ENCODE data around the gene TAF11L9. TPM values are rescaled to one million over a fixed set of nuclear protein-coding genes. Genes with fewer than 3 reads are reported as not detected.
"Not testable (repeated sequence)": the region's sequence is repeated elsewhere in the genome, so short reads cannot be mapped to it uniquely, and the experiment has no call there.

Gene TAF11L9
- total RNA-seq, 1 donor from 2014 or later, result not detected

- Histone ChIP-seq H3K9me3 (ENCODE audit: low read depth) (no peaks in the 10 kb centered on the region), H3K27ac (no peak overlapping the region), H3K27me3 (no peaks in the 10 kb centered on the region), H2AFZ (replicated peaks) (no peak overlapping the region), H3K79me2 (ENCODE audit: low read depth) (no peaks in the 10 kb centered on the region), H3K9ac (no peak overlapping the region), H3K4me2 (no peak overlapping the region), H4K20me1 (ENCODE audit: low read depth) (no peaks in the 10 kb centered on the region), H3K36me3 (no peaks in the 10 kb centered on the region), H3K4me3 (no peak overlapping the region), H3F3A (ENCODE audit: low read depth) (no peaks in the 10 kb centered on the region), H3K4me1 (no peaks in the 10 kb centered on the region)
- Mint-ChIP-seq H3K4me3 (no peak overlapping the region), H3K4me1 (no peaks in the 10 kb centered on the region), H3K27me3 (ENCODE audit: insufficient read depth, low read depth) (no peaks in the 10 kb centered on the region), H3K36me3 (no peaks in the 10 kb centered on the region), H3K27ac (no peak overlapping the region), H3K9me3 (no peaks in the 10 kb centered on the region)
- DNase-seq (ENCODE audit: low spot score), result no peak
- no peak for TF ChIP-seq EZH2phosphoT487 (IDR thresholded peaks at IDR 0.05)
- no peak for TF ChIP-seq EZH2 (IDR thresholded peaks at IDR 0.05)
- TF ChIP-seq, protein P1, sequence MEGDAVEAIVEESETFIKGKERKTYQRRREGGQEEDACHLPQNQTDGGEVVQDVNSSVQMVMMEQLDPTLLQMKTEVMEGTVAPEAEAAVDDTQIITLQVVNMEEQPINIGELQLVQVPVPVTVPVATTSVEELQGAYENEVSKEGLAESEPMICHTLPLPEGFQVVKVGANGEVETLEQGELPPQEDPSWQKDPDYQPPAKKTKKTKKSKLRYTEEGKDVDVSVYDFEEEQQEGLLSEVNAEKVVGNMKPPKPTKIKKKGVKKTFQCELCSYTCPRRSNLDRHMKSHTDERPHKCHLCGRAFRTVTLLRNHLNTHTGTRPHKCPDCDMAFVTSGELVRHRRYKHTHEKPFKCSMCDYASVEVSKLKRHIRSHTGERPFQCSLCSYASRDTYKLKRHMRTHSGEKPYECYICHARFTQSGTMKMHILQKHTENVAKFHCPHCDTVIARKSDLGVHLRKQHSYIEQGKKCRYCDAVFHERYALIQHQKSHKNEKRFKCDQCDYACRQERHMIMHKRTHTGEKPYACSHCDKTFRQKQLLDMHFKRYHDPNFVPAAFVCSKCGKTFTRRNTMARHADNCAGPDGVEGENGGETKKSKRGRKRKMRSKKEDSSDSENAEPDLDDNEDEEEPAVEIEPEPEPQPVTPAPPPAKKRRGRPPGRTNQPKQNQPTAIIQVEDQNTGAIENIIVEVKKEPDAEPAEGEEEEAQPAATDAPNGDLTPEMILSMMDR (IDR thresholded peaks at IDR 0.05), result no peak
These were observed 10.8 kb upstream of the TAF11L9 start for GRCh38 chr5:17604951-17605350.

DNA sequence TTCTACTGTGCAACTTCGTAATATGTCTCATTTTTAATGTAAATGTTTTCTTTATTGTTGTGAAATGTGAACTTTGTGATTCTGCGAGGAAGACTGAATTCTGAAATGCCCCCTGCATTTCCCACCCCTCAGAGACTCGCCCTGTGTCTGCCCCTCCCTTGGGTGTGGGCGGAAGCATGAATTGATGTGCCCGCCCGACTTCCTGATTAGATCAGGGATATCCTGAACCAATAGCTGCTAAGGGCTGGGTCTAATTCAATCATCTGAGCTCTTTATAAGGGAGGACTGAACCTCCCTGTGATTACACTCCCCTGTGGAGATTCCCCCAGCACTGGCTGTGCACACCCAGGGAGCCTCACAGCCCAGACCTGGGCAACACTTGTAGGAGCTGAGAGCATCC is 9.7 kb upstream of the TAF11L9 start, which contains the start of gene TAF11L11:
Gene TAF11L11, plus strand, starts transcription at position 304 of the 400 bp plus-strand sequence.
- not testable (repeated sequence) for H3K4me1 ChIP-seq; H3K9ac ChIP-seq; H3K4me3 ChIP-seq; H3K27me3 ChIP-seq; H3K79me2 ChIP-seq (ENCODE audit: low read depth); H4K20me1 ChIP-seq (ENCODE audit: low read depth); H3K9me3 Mint-ChIP-seq; H3K4me3 Mint-ChIP-seq; H3K27ac Mint-ChIP-seq; H3K36me3 Mint-ChIP-seq; H3K4me2 ChIP-seq; H3K27ac ChIP-seq; H3K27me3 Mint-ChIP-seq (ENCODE audit: insufficient read depth, low read depth); H3K36me3 ChIP-seq; H3K4me1 Mint-ChIP-seq; H3K9me3 ChIP-seq (ENCODE audit: low read depth); DNase-seq (ENCODE audit: low spot score); H2AFZ ChIP-seq (replicated peaks); H3F3A ChIP-seq (ENCODE audit: low read depth)

DNA sequence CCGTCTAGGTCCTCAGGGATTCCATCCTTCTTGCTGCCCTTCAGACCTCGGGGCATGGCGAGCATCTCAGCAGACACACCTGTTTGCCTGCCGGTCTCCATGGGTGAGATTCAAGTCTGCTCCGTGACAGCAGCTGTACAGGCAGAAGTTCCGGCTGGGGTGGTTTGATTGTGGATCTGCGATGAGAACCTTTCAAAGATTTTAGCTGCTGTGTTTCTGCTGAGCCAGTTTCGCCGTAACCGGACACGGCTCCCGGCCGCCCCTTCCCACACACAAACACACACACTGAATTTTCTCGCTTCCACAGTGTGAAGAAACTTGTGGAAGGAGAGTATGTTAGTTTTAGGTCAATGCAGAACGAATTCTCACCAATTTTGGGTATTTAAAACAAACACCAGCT is 3.5 kb upstream of the TAF11L9 start, which contains the start of gene TAF11L10:
Gene TAF11L10, minus strand, starts transcription at position 101 of the 400 bp plus-strand sequence.
- H3K9me3 Mint-ChIP-seq; H3K36me3 Mint-ChIP-seq; H3K4me3 ChIP-seq; H3K27me3 ChIP-seq; H3K27me3 Mint-ChIP-seq (ENCODE audit: insufficient read depth, low read depth); H3K9ac ChIP-seq; DNase-seq (ENCODE audit: low spot score); H3K79me2 ChIP-seq (ENCODE audit: low read depth); H3K36me3 ChIP-seq; H3F3A ChIP-seq (ENCODE audit: low read depth); H3K27ac ChIP-seq; H4K20me1 ChIP-seq (ENCODE audit: low read depth); H3K9me3 ChIP-seq (ENCODE audit: low read depth); H3K4me2 ChIP-seq; H3K4me1 Mint-ChIP-seq; H3K27ac Mint-ChIP-seq; H3K4me3 Mint-ChIP-seq; H3K4me1 ChIP-seq; H2AFZ ChIP-seq (replicated peaks): not testable (repeated sequence)

DNA sequence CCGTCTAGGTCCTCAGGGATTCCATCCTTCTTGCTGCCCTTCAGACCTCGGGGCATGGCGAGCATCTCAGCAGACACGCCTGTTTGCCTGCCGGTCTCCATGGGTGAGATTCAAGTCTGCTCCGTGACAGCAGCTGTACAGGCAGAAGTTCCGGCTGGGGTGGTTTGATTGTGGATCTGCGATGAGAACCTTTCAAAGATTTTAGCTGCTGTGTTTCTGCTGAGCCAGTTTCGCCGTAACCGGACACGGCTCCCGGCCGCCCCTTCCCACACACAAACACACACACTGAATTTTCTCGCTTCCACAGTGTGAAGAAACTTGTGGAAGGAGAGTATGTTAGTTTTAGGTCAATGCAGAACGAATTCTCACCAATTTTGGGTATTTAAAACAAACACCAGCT is 3.3 kb downstream of the TAF11L9 start, which contains the start of gene TAF11L8:
Gene TAF11L8, minus strand, starts transcription at position 101 of the 400 bp plus-strand sequence.
- not testable (repeated sequence) for H3K4me1 Mint-ChIP-seq; H3K4me3 Mint-ChIP-seq; H4K20me1 ChIP-seq (ENCODE audit: low read depth); DNase-seq (ENCODE audit: low spot score); H3K27me3 ChIP-seq; H3K4me2 ChIP-seq; H3K36me3 Mint-ChIP-seq; H3K36me3 ChIP-seq; H3K9me3 ChIP-seq (ENCODE audit: low read depth); H3K27ac ChIP-seq; H3K27ac Mint-ChIP-seq; H3K27me3 Mint-ChIP-seq (ENCODE audit: insufficient read depth, low read depth); H3K4me1 ChIP-seq; H3K79me2 ChIP-seq (ENCODE audit: low read depth); H3F3A ChIP-seq (ENCODE audit: low read depth); H3K9me3 Mint-ChIP-seq; H2AFZ ChIP-seq (replicated peaks); H3K9ac ChIP-seq; H3K4me3 ChIP-seq

DNA sequence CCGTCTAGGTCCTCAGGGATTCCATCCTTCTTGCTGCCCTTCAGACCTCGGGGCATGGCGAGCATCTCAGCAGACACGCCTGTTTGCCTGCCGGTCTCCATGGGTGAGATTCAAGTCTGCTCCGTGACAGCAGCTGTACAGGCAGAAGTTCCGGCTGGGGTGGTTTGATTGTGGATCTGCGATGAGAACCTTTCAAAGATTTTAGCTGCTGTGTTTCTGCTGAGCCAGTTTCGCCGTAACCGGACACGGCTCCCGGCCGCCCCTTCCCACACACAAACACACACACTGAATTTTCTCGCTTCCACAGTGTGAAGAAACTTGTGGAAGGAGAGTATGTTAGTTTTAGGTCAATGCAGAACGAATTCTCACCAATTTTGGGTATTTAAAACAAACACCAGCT is 8.5 kb downstream of the TAF11L9 start, which contains the start of gene TAF11L7:
Gene TAF11L7, minus strand, starts transcription at position 101 of the 400 bp plus-strand sequence.
- not testable (repeated sequence) for H3K9me3 Mint-ChIP-seq

More for the DNA sequence above, 8.5 kb downstream of the TAF11L9 start, which contains the start of gene TAF11L7:
- H3F3A ChIP-seq (ENCODE audit: low read depth); DNase-seq (ENCODE audit: low spot score); H3K4me1 Mint-ChIP-seq; H3K4me2 ChIP-seq; H3K27ac ChIP-seq; H3K36me3 Mint-ChIP-seq; H2AFZ ChIP-seq (replicated peaks); H3K4me3 ChIP-seq; H3K27ac Mint-ChIP-seq; H3K4me1 ChIP-seq; H3K4me3 Mint-ChIP-seq; H3K9me3 ChIP-seq (ENCODE audit: low read depth); H4K20me1 ChIP-seq (ENCODE audit: low read depth); H3K27me3 Mint-ChIP-seq (ENCODE audit: insufficient read depth, low read depth); H3K27me3 ChIP-seq; H3K9ac ChIP-seq; H3K79me2 ChIP-seq (ENCODE audit: low read depth); H3K36me3 ChIP-seq: not testable (repeated sequence)

Small RNA genes lying within 50 kb of the gene (small RNA-seq; reads per million reads assigned to genes)
- not detected for gene AC233724.3
- not detected for gene AC233724.4
- gene AC233724.6, result not detected
- gene AC233724.7, result not detected

Other genes with a start within 250 kb of the TAF11L9 start
- not detected in 2 replicates for gene TAF11L2, start 96.2 kb downstream of the TAF11L9 start, total RNA-seq (ENCODE audit: low replicate concordance)
- not detected in 2 replicates for gene TAF11L3, start 76.0 kb downstream of the TAF11L9 start, total RNA-seq (ENCODE audit: low replicate concordance)
- gene TAF11L4, start 72.6 kb downstream of the TAF11L9 start, total RNA-seq (ENCODE audit: low replicate concordance), result not detected in 2 replicates
- not detected in 2 replicates for gene TAF11L5, start 69.2 kb downstream of the TAF11L9 start, total RNA-seq (ENCODE audit: low replicate concordance)
- gene TAF11L6, start 65.7 kb downstream of the TAF11L9 start, total RNA-seq (ENCODE audit: low replicate concordance), result not detected in 2 replicates
- gene TAF11L7, start 8.6 kb downstream of the TAF11L9 start, total RNA-seq (ENCODE audit: low replicate concordance), result not detected in 2 replicates
- gene TAF11L8, start 3.4 kb downstream of the TAF11L9 start, total RNA-seq (ENCODE audit: low replicate concordance), result not detected in 2 replicates
- gene TAF11L10, start 3.4 kb upstream of the TAF11L9 start, total RNA-seq (ENCODE audit: low replicate concordance), result not detected in 2 replicates
- gene TAF11L11, start 9.8 kb upstream of the TAF11L9 start, total RNA-seq (ENCODE audit: low replicate concordance), result not detected in 2 replicates
- gene TAF11L12, start 16.0 kb upstream of the TAF11L9 start, total RNA-seq (ENCODE audit: low replicate concordance), result not detected in 2 replicates
- gene TAF11L13, start 37.7 kb upstream of the TAF11L9 start, total RNA-seq (ENCODE audit: low replicate concordance), result not detected in 2 replicates
- gene TAF11L14, start 40.1 kb upstream of the TAF11L9 start, total RNA-seq (ENCODE audit: low replicate concordance), result not detected in 2 replicates